ENCODE data around the gene SCRT2.

DNA sequence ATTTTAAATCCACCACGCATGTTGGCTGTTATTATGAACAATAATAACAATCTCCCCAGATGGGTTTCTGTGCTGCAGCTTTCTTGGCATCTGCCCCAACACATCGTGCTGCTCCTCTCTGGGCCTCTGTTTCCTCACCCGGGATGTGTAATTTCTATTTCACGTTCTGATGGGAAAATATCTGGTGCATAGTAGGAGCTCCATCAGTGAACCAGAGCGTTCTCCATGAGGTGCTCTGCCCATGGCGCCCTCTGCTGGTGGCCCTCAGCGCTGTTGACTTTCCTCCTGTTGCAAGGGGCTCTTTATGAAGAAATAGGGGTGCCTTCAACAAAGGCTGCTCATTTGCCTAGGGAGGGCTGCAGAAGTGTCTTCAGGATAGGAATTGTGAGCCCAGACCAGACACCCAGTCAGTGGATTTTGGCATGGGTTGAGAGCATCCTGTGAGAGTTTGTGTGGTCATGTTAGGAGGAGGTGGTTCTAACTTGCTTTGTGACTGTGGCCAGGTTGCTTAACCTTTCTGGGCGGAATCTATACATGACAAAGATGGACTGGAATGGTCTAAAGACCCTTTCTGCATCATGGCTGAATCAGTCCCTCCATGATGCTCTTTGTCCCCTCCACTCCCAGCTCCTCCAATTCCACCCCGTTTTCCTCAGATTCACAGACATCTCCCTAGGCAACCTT is 8.1 kb downstream of the SCRT2 start:
- TF ChIP-seq, protein P1, sequence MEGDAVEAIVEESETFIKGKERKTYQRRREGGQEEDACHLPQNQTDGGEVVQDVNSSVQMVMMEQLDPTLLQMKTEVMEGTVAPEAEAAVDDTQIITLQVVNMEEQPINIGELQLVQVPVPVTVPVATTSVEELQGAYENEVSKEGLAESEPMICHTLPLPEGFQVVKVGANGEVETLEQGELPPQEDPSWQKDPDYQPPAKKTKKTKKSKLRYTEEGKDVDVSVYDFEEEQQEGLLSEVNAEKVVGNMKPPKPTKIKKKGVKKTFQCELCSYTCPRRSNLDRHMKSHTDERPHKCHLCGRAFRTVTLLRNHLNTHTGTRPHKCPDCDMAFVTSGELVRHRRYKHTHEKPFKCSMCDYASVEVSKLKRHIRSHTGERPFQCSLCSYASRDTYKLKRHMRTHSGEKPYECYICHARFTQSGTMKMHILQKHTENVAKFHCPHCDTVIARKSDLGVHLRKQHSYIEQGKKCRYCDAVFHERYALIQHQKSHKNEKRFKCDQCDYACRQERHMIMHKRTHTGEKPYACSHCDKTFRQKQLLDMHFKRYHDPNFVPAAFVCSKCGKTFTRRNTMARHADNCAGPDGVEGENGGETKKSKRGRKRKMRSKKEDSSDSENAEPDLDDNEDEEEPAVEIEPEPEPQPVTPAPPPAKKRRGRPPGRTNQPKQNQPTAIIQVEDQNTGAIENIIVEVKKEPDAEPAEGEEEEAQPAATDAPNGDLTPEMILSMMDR (IDR thresholded peaks at IDR 0.05), result peak; percentile 86
- TF ChIP-seq, protein P2, sequence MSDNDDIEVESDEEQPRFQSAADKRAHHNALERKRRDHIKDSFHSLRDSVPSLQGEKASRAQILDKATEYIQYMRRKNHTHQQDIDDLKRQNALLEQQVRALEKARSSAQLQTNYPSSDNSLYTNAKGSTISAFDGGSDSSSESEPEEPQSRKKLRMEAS (IDR thresholded peaks at IDR 0.05; ENCODE audit: low read depth), result no peak
- TF ChIP-seq RXRA (IDR thresholded peaks at IDR 0.05; ENCODE audit: borderline replicate concordance, low read depth), result no peak
- TF ChIP-seq POLR2AphosphoS5 (IDR thresholded peaks at IDR 0.05; ENCODE audit: low read depth, low read length), result no peak
- TF ChIP-seq FOXM1 (IDR thresholded peaks at IDR 0.05; ENCODE audit: low read depth), result no peak
- no peak for TF ChIP-seq SIN3A (IDR thresholded peaks at IDR 0.05; ENCODE audit: borderline replicate concordance, low read depth, low read length)
- TF ChIP-seq TAF1 (IDR thresholded peaks at IDR 0.05; ENCODE audit: borderline replicate concordance, low read depth, low read length), result no peak
- no peak for TF ChIP-seq CHD2 (IDR thresholded peaks at IDR 0.05; ENCODE audit: low read length, partially characterized antibody)

All from SK-N-SH (cell line).